ENCODE results near the gene RIMBP2.

Gene RIMBP2

DNA sequence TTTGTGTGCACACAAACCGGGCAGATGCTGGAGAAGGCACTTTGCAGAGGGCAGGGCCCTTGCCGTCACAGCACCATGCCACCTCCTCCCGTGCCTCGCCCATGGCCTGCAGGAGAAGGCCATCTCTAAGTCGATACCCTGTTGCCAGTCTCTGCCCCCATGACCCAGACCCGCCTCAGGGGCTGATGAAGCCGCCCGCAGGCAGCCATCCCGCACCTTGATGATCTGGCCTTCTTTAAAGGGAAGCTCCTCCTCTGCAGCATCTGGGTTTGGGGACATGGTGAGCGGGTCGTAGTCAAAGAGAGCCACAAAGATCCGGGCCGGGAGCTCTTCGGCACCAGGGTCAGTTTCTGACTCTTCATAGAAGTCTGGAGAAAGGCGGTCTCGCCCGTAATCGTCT is 302.2 kb downstream of the RIMBP2 start:
- in situ Hi-C loops (cut with MboI; ENCODE audit: low sequenced_read_pairs): no loop called here

DNA sequence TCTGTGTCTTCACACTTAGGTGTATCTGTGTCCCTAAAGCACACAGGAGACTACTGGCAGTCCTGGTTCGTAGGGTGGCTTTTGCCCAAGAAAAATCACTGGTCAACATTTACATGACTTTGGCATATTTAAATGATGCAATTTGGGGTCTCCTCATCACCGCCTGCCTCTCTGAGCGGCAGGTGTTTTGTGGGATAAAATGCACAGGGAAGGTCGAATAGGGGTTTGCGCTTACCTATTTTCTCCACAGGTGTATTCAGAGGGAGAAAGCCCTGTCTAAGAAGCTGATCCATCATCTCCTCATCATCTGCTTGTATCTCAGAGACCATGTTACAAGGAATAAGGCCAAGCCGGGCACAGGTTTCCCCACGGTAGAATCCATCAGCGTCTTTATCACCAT is 303.7 kb downstream of the RIMBP2 start:
- in situ Hi-C loops (cut with MboI; ENCODE audit: low sequenced_read_pairs): no loop called here

DNA sequence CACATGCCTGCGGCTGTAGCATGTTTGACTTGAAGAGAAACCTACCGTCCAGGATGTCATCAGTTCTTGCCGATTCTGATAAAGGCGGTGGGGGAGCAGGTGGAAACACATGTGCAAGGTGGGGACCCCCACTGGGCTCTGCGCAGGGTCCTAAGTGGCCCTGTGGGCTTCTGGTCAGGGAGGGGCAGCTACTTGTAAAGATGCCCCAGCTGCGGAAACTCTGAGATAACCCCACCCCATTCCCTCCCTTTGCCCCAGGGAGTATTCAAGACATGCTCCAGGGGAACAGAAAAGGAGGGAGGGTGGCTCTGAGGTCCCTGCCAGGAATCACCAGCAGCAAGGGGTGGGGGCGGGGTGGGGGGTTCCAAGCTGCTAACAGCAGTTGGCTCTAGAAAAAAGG is 310.8 kb downstream of the RIMBP2 start:
- in situ Hi-C loops (cut with MboI; ENCODE audit: low sequenced_read_pairs): no loop called here

DNA sequence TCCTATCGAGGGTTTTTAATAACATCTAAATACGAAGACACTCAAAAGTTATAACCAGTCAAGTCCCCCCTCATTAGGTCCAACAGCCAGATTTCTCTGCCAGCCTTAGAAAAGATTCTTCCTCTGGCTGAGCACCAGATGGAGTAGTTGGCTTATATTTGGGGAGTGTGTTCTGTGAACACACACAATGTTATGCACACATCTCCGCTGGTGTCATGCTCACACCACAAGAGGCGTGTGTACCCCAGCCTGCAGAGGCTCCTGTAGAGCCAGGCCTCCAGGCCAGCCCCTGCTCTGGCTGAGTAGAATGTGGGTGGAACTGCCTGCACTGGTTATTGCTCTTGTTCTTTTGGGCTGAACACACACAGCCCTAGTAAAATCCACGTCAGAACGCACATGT is 314.4 kb downstream of the RIMBP2 start:
- in situ Hi-C loops (cut with MboI; ENCODE audit: low sequenced_read_pairs): no loop called here

DNA sequence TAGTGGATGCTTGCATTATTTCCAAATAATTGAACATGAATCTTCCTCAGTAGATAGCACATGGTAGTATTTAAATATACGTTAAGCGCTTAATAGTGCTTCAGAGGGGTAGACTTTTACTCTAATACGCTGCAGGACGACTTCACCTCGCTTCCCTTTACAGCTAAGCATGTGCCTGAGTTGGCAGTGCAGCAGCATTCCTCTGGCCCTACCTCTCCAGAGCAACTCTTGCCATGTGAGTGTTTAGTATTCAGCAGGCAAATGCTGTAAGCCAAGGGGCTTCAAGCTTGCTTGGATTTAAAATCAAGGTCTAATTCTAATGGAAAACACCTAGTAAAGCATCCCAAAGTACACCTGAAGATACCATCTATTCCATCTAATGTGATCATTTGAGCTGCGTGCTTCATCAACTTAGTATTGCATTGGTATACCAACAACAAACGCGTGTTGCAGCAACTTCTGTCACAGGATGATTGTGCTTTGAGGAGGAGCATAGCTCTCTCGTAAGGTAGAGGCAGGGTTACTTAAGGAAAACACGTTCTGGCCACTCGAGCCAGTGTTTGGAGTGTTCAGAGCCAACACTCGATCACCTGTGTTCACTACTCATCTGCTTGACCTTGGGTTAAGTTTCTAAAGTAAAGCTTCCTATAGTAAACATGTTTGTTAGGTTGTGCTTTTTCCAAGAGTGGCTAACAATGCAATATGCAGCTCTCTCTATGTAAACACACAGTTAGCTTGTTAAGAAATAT is 317.8 kb downstream of the RIMBP2 start:
- in situ Hi-C loops (cut with MboI; ENCODE audit: low sequenced_read_pairs): no loop called here

DNA sequence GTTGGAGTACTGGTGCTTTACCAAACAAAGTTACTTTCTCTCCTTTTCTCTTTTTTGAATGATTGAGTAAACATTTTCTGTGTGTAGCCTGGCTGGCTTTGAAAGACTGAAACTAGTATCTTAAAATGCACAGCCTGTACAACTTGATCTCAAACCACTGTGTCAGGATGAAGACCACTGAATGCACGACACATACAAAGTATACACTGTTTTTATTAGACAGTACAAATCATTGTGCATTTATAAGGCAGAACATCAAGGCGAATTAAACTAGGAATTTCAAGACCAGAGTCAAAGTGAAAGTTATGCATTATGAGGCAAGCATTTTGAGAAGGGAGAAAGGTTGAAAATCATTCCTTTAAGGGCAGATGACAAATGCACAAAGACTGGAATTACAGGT is 319.4 kb downstream of the RIMBP2 start:
- in situ Hi-C loops (cut with MboI; ENCODE audit: low sequenced_read_pairs): no loop called here

DNA sequence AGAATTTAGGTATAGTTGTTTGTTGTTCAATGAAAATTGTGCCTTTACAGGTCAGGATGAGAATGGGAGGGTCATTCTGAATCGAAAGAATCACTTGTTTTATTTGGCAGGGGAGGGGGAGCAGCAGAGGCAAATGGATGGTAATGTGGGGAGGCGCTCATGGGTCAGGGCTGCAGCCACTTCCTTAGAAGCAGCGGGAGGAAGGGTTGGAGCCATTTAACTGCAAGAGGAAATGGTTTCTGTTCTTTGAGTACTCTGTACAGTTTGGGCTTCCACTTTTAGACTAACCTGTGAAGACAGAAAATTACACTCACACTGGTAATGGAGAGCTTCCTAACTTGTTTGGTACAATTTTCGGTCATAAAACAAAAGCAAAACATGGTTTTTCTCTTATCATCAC is 321.2 kb downstream of the RIMBP2 start:
- in situ Hi-C loops (cut with MboI; ENCODE audit: low sequenced_read_pairs): no loop called here

DNA sequence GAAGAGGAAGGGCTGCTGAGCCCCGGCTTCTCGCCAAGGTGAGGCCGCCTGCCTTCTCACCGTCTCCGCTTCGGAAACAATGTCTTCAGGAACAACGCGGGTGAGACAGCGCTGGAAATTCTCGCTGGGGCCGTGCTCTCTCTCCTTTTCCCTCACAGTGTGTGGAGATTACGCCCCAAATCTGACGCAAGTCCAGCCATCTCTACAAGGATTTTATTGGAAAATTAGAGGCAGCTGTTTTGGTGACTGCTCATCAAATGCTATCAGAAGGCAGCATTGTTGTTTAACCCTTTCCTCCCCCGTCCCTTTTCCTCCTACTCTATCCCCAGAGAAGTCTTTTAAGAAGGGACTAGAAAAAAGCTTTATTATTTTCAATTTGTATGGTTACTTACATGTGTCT is 324.9 kb downstream of the RIMBP2 start:
- in situ Hi-C loops (cut with MboI; ENCODE audit: low sequenced_read_pairs): no loop called here

DNA sequence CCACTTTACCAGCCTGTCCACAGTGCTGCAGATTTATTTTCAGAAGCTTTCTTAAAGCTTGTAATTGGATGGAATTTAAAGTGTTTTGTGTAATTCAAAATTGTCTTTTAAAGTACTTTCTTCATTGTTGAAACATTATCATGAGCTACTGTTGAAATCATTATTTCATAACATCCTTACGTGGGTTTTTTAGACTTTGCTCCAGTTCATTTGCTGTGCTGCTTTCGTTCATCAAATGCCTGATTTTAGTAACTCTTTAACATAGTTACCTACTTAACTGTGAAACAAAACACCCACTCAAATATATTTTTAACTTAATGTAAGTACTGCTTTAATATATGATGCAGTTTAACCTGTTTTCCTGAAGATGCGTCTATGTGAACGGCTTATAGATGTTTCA is 330.9 kb downstream of the RIMBP2 start:
- in situ Hi-C loops (cut with MboI; ENCODE audit: low sequenced_read_pairs): no loop called here

DNA sequence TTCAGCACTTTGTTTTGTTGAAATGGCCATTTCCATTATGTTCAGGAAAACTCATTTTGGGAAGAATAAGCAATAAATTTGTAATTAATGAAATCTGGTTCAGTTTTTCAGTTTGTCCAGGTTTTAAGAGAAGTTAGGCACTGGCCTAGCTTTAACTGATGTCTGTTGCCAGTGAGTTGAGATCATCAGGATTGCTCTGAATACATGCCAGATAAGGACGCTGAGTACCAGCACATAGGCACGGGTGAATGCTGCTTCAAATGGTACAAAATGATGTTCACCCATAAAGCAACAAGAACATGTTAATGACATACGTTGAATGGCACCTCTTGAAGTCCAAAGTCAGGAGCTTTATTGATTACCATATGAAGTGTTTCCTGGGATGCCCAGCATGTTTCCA is 331.9 kb downstream of the RIMBP2 start:
- in situ Hi-C loops (cut with MboI; ENCODE audit: low sequenced_read_pairs): no loop called here

DNA sequence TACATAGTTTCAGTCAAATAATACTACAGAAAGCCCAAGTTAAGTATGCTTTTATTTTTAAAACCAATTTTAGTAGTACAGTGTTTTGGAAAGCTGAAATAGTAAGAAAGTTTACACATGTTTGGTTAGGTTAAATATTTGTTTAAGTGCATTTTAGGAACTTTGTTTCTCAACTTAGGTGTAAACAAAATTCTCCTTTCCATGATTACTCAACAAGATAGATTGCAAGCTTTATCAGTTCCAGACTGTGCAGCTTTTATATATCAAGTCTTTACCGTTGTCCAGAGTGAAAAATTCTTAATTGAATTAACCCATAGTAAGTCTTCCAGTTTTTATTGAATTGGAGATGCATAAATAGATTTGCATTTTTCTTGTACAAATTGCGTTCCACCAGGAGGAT is 333.3 kb downstream of the RIMBP2 start:
- in situ Hi-C loops (cut with MboI; ENCODE audit: low sequenced_read_pairs): no loop called here

DNA sequence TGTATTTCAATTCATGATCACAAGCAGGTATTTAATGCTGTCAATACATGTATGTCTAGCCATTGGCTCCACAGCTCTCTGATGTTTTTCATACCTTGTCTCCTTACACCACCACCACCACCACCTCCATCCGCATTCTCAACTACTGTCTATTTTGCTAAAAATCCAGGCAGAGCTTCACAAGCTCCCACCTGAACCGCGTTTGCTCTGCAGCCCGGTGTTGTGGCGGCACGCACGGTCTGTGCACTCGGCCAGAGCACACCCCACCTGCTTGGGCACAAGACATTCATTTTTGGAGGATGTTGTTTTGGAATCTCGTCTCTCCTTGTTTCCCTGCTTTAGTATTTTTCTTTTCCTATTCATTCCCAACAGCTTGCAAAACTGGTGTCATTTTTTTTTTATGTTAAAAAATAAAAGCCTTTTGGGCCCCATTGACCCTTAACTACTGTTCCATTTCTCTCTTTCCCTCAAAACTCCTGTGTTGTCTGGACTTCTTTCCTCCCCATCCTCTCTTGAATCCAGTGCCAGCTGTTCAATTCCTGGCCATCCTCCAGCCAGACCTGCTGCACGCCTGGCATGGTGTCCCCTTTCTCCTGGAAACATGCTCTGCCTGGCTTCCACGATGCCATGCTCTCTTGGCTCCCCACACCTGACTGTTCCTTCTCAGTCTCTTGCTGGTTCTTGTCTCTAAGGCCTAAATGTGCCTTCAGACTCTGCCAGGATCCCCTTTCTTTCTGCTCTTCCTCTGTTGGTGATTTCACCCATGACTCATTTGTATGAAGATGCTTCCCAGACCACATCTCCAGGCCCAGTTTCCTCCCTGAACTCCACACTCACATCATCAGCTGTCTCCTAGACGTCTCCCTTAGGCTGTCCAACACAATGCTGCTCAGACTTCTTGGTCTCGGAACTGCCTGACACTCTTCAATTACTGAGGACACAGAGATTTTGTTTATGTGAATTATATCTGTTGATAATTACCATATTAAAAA is 340.5 kb downstream of the RIMBP2 start:
- in situ Hi-C loops (cut with MboI; ENCODE audit: low sequenced_read_pairs): no loop called here

DNA sequence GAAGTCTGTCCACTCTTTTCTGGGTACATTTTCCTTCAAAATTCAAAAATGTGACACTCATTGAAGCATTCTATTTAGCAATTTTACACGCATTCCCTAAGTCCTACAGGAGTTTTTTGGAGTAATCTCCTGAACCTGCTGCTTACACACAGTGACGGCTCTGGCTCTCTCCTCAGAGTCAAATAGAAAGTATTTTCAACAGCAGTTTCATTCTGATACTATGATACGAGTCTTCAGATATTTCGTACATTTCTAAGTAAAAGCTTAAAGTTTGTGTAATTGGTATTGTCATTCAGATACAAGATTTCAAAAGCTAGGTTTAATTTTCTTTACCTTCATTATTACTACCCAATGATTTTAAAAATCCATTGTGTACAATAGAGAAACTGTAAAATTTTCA is 342.0 kb downstream of the RIMBP2 start:
- in situ Hi-C loops (cut with MboI; ENCODE audit: low sequenced_read_pairs): no loop called here

DNA sequence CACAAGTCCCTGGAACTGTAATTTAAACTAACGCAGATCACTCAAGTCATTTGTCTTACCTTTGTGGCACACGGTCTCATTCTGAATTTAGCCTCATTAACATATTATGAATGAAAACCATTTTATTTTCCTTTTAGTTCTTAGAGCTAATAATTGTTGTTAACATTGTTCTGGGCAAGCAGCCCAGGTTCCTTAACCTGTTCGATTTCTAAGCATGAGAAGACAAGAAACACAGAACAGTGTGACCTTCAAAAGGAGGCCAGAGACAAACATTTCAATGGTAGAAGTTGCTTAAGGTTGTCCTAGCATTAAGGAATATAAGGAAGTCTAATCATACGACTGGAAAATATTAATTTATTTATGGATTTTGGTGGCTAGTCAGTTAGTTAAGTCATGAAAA is 343.2 kb downstream of the RIMBP2 start:
- in situ Hi-C loops (cut with MboI; ENCODE audit: low sequenced_read_pairs): no loop called here

DNA sequence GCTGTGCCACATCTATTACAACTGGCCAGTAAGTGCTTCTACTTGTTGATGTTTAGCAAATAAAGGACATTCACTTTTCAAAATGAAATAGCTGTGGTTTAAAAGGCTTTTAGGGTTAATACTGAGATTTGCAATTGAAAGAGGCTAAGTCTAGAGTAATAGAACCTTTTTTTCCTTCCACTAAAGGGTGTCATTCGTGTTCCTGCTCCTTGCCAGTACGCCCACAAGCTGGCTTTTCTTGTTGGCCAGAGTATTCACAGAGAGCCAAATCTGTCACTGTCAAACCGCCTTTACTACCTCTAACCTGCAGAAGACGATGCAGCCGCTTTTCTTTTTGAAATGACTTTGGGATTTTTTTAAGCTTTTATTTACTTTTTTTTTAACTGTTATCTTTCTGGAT is 344.8 kb downstream of the RIMBP2 start:
- in situ Hi-C loops (cut with MboI; ENCODE audit: low sequenced_read_pairs): no loop called here

DNA sequence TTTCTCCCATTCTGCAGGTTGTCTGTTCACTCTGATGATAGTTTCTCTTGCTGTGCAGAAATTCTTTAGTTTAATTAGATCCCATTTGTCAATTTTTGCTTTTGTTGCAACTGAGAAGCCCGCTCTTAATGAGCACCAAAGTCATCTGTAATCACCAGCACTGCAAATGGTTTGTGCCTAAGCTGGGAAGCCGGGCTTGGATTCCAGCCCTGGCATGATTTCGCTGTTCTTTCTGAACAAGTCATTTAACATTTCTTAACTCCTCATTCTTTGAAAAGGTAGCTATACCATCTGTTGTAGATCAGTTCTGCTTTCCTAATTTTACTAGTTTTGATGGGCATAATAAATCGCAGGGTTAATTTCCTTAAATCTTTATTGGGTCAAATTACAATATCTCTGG is 346.3 kb downstream of the RIMBP2 start:
- in situ Hi-C loops (cut with MboI; ENCODE audit: low sequenced_read_pairs): no loop called here

DNA sequence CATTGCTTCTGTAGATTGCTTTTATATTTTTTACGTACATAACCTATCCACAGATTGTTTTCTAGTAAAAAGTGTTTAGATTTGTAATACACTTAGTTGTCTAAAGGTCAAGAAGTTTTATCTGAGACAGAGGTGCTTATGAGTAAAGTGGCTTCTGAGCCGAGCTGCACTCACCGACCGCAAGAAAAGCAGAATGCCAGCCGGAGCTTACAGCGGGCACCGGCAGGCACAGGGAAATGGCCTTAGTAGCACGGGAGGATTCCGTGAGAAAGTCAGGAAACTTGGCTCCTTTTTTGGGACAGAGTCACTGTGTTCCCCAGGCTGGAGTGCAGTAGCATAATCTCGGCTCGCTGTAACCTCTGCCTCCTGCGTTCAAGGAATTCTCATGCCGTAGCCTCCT is 348.6 kb downstream of the RIMBP2 start:
- in situ Hi-C loops (cut with MboI; ENCODE audit: low sequenced_read_pairs): no loop called here

DNA sequence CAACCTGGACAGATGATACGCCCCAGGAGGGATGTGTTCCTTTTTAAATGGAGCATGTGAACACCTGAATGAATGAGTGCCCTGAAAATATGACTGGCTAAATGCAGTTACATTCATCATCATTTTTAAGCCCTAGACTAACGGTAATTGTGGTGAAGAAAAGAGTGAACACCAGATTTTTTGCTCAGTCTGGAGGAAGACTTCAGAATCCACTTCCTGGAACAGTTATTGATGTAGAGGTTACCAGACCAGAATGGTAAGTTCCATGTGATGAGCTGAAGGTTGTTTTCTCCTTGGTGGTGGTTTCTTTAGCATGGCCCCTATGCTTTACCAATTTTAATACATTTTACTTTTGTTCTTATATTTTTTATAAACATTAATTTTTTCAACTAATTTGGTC is 349.1 kb downstream of the RIMBP2 start:
- in situ Hi-C loops (cut with MboI; ENCODE audit: low sequenced_read_pairs): no loop called here

DNA sequence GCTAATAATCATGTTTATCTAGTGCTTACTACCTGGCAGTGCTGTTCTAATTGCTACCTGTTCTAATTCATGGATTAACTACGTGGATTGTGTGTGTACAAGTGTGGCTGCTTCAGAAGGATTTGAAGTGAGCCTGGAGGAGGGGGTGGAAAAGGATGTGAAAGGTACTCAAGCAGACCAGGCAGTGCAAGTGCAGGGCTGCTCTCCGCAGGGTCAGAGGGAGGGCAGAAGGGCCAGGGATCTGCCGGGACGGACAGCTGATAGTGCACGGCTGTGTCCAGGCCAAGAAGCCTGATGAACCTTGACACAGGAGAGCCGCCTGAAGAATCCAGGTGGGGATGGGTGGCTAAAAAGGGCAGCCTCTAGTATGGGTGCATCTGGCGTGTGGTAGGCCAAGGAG is 349.9 kb downstream of the RIMBP2 start:
- in situ Hi-C loops (cut with MboI; ENCODE audit: low sequenced_read_pairs): no loop called here

DNA sequence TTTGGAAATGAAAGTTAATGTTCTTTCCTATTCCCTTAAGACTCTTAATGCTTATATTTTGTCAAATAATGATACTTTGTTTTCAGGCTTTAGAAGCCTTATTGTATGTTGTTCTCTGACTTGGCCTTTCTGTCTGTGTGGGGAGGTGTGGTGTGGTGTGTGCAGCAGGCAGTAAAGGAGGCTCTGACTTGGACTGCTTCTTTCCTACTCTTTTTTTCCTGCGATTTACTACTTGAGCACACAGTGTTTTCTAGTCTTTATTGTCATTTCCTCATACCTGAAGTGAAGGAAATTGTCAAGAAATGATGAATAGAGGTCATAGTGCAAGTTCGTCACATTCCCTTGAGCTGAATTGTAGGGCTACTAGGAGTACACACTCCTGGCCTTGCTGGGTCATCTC is 351.5 kb downstream of the RIMBP2 start:
- in situ Hi-C loops (cut with MboI; ENCODE audit: low sequenced_read_pairs): no loop called here

DNA sequence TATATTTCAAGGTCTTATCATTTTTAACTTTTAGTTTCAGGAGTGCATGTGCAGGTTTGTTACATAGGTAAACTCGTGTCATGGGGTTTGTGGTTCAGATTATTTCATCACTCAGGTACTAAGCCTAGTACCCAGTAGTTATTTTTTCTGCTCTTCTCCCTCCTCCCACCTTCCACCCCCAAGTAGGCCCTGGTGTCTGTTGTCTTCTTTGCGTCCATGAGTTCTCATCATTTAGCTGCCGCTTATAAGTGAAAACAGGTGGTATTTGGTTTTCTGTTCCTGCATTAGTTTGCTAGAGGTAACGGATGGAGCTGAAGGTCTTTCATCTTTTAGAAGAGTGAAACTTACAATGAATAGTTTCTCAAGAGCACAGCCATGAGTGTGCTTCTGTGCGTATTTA is 354.0 kb downstream of the RIMBP2 start:
- in situ Hi-C loops (cut with MboI; ENCODE audit: low sequenced_read_pairs): no loop called here

DNA sequence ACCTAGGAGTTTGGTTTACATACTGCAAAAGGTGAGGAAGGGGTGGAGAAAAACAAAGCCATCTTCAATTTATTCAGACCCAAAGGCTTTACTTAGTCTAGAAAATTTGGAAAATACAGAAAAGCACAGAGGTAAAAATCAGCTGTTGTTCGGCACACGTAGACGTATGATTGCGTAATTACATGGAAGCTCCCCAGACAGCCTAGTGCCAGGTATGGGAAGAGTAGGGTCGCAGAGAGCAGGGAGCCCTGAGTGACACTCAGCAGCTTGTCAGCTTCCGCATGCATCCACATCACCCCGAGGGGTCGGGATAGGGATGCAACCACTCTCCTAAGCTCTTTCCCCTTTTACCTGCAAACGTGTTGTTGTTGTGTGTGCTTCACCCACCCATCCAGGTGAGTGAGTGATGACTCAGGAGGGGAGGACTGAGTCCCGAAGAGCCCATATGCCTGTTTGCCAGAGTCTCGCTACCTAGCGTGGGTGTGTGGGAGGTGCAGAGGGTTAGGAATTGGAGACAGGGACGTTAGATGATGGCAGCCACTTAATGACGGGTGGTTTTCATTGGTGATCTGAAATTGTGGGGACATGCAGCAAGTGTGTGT is 358.3 kb downstream of the RIMBP2 start:
- in situ Hi-C loops (cut with MboI; ENCODE audit: low sequenced_read_pairs): no loop called here
